Activated naive CD8-positive, alpha-beta T cell treated with anti-CD3 and anti-CD28 coated beads, Interleukin-2, amount 10 ng/mL, durations not matched to agents 7 days and 5 days (primary cell): ENCODE results near the gene KLHL30. TPM values are rescaled to one million over a fixed set of nuclear protein-coding genes. Genes with fewer than 3 reads are reported as not detected.
"Not testable (repeated sequence)": the region's sequence is repeated elsewhere in the genome, so short reads cannot be mapped to it uniquely, and the experiment has no call there.

Source experiments
- ATAC-seq: fragments of 150-1000 bp; cut with Tn5 transposase; one replicate; pipeline ENCODE4 v1.10.0; 2021; ENCODE audit warnings: low read depth, moderate library complexity
- POLR2A ChIA-PET: fragments of 350-600 bp; sonication (Branson Sonifier 250); formaldehyde crosslinking; loops from one replicate; lab custom pipeline; 2021; ENCODE audit warnings: antibody characterized with exemption; lab: Charles Lee
- DNase-seq: peaks from one replicate; pipeline ENCODE4 v3.0.0; 2021
- H3K27ac Mint-ChIP-seq: one replicate; pipeline ENCODE4 v1.8.0; 2022; ENCODE audit warnings: mild to moderate bottlenecking, mixed read lengths
- H3K27me3 Mint-ChIP-seq: one replicate; pipeline ENCODE4 v1.8.0; 2022; ENCODE audit warnings: mild to moderate bottlenecking, moderate library complexity, mixed read lengths
- H3K36me3 Mint-ChIP-seq: one replicate; pipeline ENCODE4 v1.8.0; 2021; ENCODE audit warnings: mild to moderate bottlenecking, mixed read lengths
- H3K4me1 Mint-ChIP-seq: one replicate; pipeline ENCODE4 v1.8.0; 2021; ENCODE audit warnings: mixed read lengths
- H3K4me3 Mint-ChIP-seq: one replicate; pipeline ENCODE4 v1.8.0; 2022; ENCODE audit warnings: mild to moderate bottlenecking, moderate library complexity, mixed read lengths
- H3K9me3 Mint-ChIP-seq: one replicate; pipeline ENCODE4 v1.8.0; 2021; ENCODE audit warnings: mixed read lengths
- total RNA-seq, 2 experiments: library from RNA; stranded (reverse); gene quantifications; one replicate each; pipeline ENCODE4 v1.2.3, GENCODE V29; 2021

Gene KLHL30
- total RNA-seq, 2 experiments from 2014 or later, result not detected

DNA sequence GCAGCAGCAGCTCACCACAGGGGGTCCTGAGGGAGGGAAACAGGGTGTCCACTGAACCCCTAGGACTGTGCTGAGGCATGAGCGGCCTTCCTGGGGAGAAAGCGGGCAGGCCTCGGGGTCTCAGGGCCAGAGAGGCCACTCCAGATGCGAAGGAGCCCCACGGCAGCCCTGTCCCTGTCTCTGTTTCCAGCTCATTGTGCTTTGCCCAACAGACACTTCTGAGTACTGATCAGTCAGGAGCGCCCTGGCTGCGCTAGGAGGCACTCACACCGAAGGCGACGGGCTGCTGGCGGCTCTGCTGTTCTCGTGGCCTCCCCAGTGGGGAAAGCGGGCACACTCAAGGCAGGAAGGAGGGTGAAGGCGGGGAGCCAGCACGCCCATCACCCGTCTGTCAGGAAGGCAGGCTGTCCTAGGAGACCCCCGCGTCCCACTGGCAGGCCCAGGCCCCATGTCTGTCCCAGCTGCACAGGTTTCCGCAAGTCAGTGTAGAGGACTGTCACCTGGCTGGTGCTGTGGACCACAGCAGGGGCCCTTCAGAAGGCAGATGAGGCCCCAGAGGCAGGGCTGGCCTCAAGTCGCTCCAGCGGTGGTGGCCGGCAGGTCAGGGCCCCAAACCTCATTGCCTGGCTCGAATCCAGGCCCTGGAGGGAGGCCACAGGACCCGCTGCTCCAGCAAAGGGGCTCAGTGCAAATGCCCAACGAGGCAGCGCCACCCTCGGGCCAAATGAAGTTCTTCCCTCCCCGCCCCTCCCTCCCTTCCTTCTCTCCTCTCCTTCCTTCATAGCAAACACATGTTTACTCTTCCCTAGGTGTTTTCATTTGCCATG is 31.6 kb upstream of the KLHL30 start:
- peak; percentile 32 for DNase-seq

GRCh38 chr2:238107525-238108422 is 30.7 kb upstream of the KLHL30 start:
- no peaks in the 10 kb centered on the region for H3K36me3 Mint-ChIP-seq
- no peak for ATAC-seq

More for the DNA sequence above, 31.6 kb upstream of the KLHL30 start:
- H3K27me3 Mint-ChIP-seq, result no peaks in the 10 kb centered on the region
- POLR2A ChIA-PET, result no interaction called here
- H3K27ac Mint-ChIP-seq, result peak overlapping the region; percentile 60
- H3K4me1 Mint-ChIP-seq, result peaks cover 10% of the 10 kb centered on the region
- ATAC-seq, result no peak
- H3K9me3 Mint-ChIP-seq, result no peaks in the 10 kb centered on the region
- H3K36me3 Mint-ChIP-seq, result no peaks in the 10 kb centered on the region
- H3K4me3 Mint-ChIP-seq, result no peak overlapping the region

DNA sequence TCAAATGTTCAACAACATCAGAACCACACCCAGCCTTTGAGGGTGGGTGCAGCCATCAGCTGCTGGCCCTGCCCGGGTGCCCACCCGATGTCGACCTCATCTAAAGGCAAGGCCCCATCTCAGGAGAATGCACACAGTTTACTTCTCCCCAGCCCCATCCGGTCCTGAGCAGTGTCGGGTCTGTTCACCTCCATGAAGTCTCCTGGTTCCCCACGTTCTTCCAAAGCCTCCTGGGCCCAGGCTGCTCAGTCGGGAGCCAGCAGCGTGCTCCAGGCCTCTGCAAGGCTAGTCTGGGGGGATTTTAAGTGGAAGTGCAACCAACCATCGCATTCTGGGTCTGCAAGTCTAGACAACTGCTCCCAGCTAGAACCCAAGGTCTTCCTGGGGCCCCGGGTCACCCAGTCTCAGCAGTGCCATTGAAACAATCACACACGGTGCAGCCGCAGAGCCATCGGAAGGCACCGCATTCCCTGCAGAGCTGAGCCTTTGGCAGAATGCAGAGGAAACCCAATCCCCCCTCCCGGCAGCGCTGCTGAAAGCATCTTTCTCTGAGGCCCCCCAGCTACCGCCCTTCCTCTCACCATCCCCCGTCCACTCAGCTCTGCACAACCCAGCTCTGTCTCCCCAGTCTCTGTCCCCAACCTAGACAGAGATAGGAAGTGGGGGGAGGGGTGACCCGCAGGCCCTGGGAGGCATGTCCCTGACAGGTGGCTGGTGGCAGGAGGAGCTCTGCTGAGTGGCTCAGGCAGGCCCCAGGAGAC is 29.9 kb upstream of the KLHL30 start:
- DNase-seq, result peak; percentile 64
- Mint-ChIP-seq H3K27me3 (no peaks in the 10 kb centered on the region), H3K4me3 (peak overlapping the region; percentile 48), H3K27ac (peak overlapping the region; percentile 84), H3K36me3 (no peaks in the 10 kb centered on the region), H3K9me3 (peaks cover 7% of the 10 kb centered on the region), H3K4me1 (peaks cover 10% of the 10 kb centered on the region)
- peak; percentile 92 for ATAC-seq
- POLR2A ChIA-PET, result no interaction called here

More at GRCh38 chr2:238107525-238108422, 30.7 kb upstream of the KLHL30 start:
- POLR2A ChIA-PET, result no interaction called here
- Mint-ChIP-seq H3K27me3 (no peaks in the 10 kb centered on the region), H3K27ac (peak overlapping the region; percentile 54), H3K4me1 (peaks cover 10% of the 10 kb centered on the region), H3K4me3 (no peak overlapping the region), H3K9me3 (peaks cover 1% of the 10 kb centered on the region)
- DNase-seq, result peak; percentile 25

DNA sequence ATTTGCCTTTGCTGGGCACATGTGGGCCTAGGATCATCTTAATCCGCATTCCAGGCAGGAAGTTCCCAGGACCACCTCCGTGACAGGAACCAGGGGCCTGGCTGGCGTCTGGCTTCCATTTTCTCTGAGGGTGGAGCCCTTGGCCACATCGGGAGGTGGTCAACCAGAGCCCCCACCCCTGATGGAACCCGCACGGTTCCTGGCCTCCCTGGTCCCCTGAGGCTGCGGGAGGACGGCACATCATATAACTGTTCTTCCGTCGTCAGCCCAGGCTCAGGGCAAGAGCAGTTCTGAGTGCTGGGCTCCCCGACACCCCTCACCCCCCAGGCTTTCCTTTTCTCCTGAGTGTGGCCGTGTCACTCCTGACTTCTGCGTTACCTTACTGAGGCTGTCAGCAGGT is 24.9 kb upstream of the KLHL30 start:
- peak; percentile 13 for DNase-seq
- POLR2A ChIA-PET, result no interaction called here
- Mint-ChIP-seq H3K9me3 (peaks cover 7% of the 10 kb centered on the region), H3K4me1 (peaks cover 5% of the 10 kb centered on the region), H3K27ac (no peak overlapping the region), H3K27me3 (peaks cover 6% of the 10 kb centered on the region), H3K4me3 (no peak overlapping the region), H3K36me3 (peaks cover 1% of the 10 kb centered on the region)
- ATAC-seq, result no peak

GRCh38 chr2:238114331-238114841 is 24.1 kb upstream of the KLHL30 start:
- Mint-ChIP-seq H3K4me1 (no peaks in the 10 kb centered on the region), H3K36me3 (peaks cover 1% of the 10 kb centered on the region), H3K27me3 (peaks cover 9% of the 10 kb centered on the region), H3K9me3 (peaks cover 7% of the 10 kb centered on the region), H3K27ac (no peak overlapping the region), H3K4me3 (no peak overlapping the region)
- peak; percentile 16 for DNase-seq
- POLR2A ChIA-PET, result no interaction called here
- ATAC-seq, result no peak

GRCh38 chr2:238114851-238115660 is 23.4 kb upstream of the KLHL30 start:
- ATAC-seq, result no peak
- Mint-ChIP-seq H3K4me3 (no peak overlapping the region), H3K27ac (no peak overlapping the region), H3K36me3 (peaks cover 1% of the 10 kb centered on the region), H3K4me1 (no peaks in the 10 kb centered on the region), H3K27me3 (peaks cover 9% of the 10 kb centered on the region), H3K9me3 (peaks cover 7% of the 10 kb centered on the region)
- peak; percentile 10 for DNase-seq
- POLR2A ChIA-PET, result no interaction called here

- ATAC-seq, H3K36me3 Mint-ChIP-seq, H3K9me3 Mint-ChIP-seq, DNase-seq, H3K4me3 Mint-ChIP-seq, POLR2A ChIA-PET, H3K27me3 Mint-ChIP-seq, H3K27ac Mint-ChIP-seq, H3K4me1 Mint-ChIP-seq: not testable (repeated sequence)
These were observed 22.8 kb upstream of the KLHL30 start for GRCh38 chr2:238115709-238116108.

DNA sequence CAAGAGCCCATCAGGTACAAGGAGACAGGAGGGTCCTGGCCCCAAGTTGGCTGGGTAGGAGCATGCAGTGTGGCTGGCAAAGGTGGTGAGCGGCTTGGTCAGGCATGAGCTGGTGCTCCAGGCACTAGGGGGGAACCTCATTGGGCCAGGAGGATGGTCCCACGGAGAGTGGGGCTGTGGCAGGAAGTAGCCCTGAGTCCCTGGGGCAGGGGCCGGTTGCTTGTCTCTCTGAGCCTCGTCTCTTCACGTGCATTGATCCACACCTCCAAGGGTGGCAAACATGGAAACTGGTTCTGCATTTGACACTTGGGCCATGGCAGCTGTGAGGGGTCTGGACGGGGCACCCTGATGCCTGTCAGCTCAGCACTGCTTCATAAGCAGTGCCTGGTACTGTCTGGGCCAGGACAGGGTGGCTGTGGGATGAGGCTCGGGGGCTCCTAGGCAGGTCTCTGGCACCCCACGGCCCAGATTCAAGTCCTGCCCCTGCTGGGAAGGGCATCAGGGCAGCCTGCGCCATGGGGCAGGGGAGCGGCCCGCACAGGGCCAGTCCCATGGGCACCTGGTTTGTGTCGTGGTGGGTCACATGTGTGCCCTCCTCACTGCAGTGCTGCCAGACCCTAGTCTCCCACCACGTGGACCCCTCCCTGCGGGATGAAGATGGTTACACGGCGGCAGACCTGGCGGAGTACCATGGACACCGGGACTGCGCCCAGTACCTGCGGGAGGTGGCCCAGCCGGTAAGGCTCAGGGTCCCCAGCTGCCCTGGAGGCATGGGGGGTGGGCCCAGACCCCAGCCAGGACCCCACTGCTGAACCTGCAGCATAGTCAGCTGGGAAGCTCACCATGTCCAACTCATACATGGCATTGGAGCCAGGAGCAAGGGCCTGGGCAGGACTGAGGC is 21.9 kb upstream of the KLHL30 start:
- ATAC-seq (no peak), DNase-seq (no peak)
- peaks cover 7% of the 10 kb centered on the region for H3K9me3 Mint-ChIP-seq
- H3K36me3 Mint-ChIP-seq, result peaks cover 1% of the 10 kb centered on the region
- H3K4me3 Mint-ChIP-seq, result no peak overlapping the region
- H3K4me1 Mint-ChIP-seq, result no peaks in the 10 kb centered on the region
- H3K27ac Mint-ChIP-seq, result no peak overlapping the region
- peaks cover 9% of the 10 kb centered on the region for H3K27me3 Mint-ChIP-seq
- POLR2A ChIA-PET, result no interaction called here

DNA sequence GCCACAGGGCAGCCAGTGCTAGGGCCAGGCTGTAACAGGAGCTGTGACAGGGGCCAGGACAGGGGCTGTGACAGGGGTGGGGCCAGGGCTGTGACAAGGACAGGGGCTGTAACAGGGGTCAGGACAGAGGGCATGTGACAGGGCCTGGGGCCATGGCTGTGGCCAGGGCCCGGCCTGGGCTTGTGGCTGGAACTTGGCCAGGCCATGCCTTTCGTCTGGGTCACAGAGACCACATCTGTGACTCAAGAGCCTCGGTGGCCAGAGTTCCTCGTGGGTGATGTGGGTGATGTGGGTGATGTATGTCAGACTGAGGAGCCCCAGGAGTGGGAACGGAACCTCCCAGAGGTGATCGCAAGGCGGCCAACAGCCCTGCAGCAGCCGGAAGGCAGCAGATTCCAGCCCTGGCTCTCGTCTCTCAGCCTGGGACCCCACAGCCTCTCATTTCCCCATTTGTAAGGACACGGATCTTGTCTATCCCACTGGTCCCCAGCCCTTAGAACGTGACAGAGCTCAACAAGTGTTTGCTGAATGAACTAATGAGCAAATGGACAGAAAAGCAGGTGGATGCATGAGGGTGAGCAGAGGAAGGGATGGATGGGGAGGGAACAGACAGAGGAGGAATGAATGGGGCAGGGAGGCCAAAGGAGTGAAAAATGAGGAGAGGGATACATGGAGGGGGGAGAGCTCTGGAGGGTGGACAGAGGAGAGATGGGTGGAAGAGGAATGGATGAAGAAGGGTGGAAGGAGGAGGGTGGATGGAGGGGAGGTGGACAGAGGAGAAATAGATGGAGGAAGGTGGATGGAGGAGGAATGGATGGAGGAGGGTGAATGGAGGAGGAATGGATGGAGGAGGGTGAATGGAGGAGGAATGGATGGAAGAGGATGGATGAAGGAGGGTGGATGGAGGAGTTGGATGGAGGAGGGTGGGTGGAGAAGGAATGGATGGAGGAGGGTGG is 21.0 kb upstream of the KLHL30 start:
- ATAC-seq (no peak), DNase-seq (no peak)
- H3K27me3 Mint-ChIP-seq, result peaks cover 9% of the 10 kb centered on the region
- H3K9me3 Mint-ChIP-seq, result peaks cover 7% of the 10 kb centered on the region
- H3K4me3 Mint-ChIP-seq, result no peak overlapping the region
- no peak overlapping the region for H3K27ac Mint-ChIP-seq
- POLR2A ChIA-PET, result no interaction called here
- H3K36me3 Mint-ChIP-seq, result peaks cover 1% of the 10 kb centered on the region
- no peaks in the 10 kb centered on the region for H3K4me1 Mint-ChIP-seq

DNA sequence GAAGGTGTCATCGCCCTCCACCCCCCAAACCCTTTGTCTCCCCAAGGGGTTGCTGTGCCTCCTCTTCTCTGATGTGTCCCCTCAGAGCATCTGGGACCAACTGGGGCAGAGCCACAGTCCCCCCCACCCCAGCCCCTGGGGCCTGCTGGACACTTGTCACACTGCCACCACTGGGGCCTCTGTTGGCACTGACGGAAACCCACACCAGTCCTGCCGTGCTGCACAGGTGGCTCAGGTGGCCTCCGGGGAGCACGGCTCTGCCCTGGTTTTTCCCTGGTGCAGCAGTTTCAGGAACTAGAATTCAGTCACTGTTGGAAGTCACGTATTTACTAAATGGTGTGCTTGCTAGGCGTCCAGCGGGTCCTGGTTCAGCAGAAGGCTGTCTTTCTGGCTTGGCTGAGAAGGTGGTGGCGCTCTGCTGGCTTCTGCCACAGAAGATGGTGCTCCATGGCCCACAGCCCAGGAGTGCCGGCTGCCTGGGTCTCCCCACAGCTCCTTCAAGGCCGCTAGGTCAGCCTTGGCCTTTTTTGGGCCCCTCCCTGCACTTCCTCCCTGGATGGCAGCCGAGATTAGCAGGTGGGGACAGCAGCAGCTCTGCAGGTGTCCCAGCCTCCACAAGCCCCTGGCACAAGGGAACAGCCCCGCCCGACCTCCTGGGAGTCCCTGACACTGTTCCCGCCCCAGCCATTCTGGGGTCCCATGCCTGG is 18.6 kb upstream of the KLHL30 start:
- DNase-seq (no peak), ATAC-seq (no peak)
- POLR2A ChIA-PET, result no interaction called here
- Mint-ChIP-seq H3K4me3 (no peak overlapping the region), H3K27me3 (peaks cover 9% of the 10 kb centered on the region), H3K27ac (no peak overlapping the region), H3K36me3 (peaks cover 1% of the 10 kb centered on the region), H3K9me3 (no peaks in the 10 kb centered on the region), H3K4me1 (peaks cover 2% of the 10 kb centered on the region)
